Loucy (cell line): ENCODE data around the gene HSPA12B.

ENCODE experiments used
- H2AFZ ChIP-seq: fragments of 200-600 bp; sonication (generic); 2 replicates; pipeline ENCODE4 v1.6.0; 2016; ENCODE audit warnings: antibody characterized with exemption, mild to moderate bottlenecking, low read length, moderate library complexity
- H3F3A ChIP-seq: fragments of 200-600 bp; 2 replicates; pipeline ENCODE4 v1.6.0; 2016; ENCODE audit warnings: antibody characterized with exemption, low read depth, mild to moderate bottlenecking
- H3K27me3 ChIP-seq: fragments of 200-600 bp; sonication (generic); 2 replicates; pipeline ENCODE4 v1.6.1; 2014; ENCODE audit warnings: low read length, mild to moderate bottlenecking; ENCODE audit not compliant: insufficient read depth, poor library complexity, severe bottlenecking
- H3K36me3 ChIP-seq: fragments of 200-600 bp; sonication (generic); 2 replicates; pipeline ENCODE4 v1.6.1; 2016; ENCODE audit warnings: low read length; ENCODE audit not compliant: insufficient read depth
- H3K4me1 ChIP-seq: fragments of 200-600 bp; sonication (generic); 2 replicates; pipeline ENCODE4 v1.5.1; 2014; ENCODE audit warnings: low read length, mild to moderate bottlenecking; ENCODE audit not compliant: insufficient read depth, poor library complexity, severe bottlenecking
- H3K4me2 ChIP-seq: fragments of 200-600 bp; sonication (generic); 2 replicates; pipeline ENCODE4 v1.6.0; 2014; ENCODE audit warnings: antibody characterized with exemption, low read length, low read depth, mild to moderate bottlenecking; ENCODE audit not compliant: poor library complexity, severe bottlenecking
- H3K4me3 ChIP-seq: fragments of 200-600 bp; sonication (generic); 2 replicates; pipeline ENCODE4 v1.5.1; 2014; ENCODE audit warnings: low read length, mild to moderate bottlenecking, mixed read lengths; ENCODE audit not compliant: poor library complexity, severe bottlenecking
- H3K79me2 ChIP-seq: fragments of 200-600 bp; sonication (generic); 2 replicates; pipeline ENCODE4 v1.6.1; 2014; ENCODE audit warnings: low read length; ENCODE audit not compliant: insufficient read depth
- H3K9ac ChIP-seq: fragments of 200-600 bp; sonication (generic); 2 replicates; pipeline ENCODE4 v1.6.0; 2014; ENCODE audit warnings: mild to moderate bottlenecking, low read depth, low read length, moderate library complexity; ENCODE audit not compliant: poor library complexity, severe bottlenecking
- H3K9me2 ChIP-seq: fragments of 200-600 bp; sonication (generic); replicated peaks from 2 replicates; pipeline ENCODE4 v1.6.1; 2016; ENCODE audit warnings: low read depth, low read length, mixed read lengths
- H3K9me3 ChIP-seq: fragments of 200-600 bp; sonication (generic); 2 replicates; pipeline ENCODE4 v1.6.1; 2014; ENCODE audit warnings: mild to moderate bottlenecking, antibody characterized with exemption, low read length, low read depth; ENCODE audit not compliant: insufficient read depth
- H4K20me1 ChIP-seq: fragments of 200-600 bp; sonication (generic); 2 replicates; pipeline ENCODE4 v1.6.0; 2014; ENCODE audit warnings: antibody characterized with exemption, low read length, mild to moderate bottlenecking; ENCODE audit not compliant: insufficient read depth, poor library complexity, severe bottlenecking
- CTCF ChIP-seq: fragments of 200-600 bp; sonication (generic); conservative IDR thresholded peaks from 2 replicates; pipeline ENCODE4 v1.5.1; 2014; ENCODE audit warnings: mild to moderate bottlenecking, antibody characterized with exemption, low read length
- EZH2phosphoT487 ChIP-seq: fragments of 200-600 bp; IDR thresholded peaks from 2 replicates; pipeline ENCODE4 v1.6.1; 2018; ENCODE audit warnings: antibody characterized with exemption, mild to moderate bottlenecking, moderate library complexity, borderline replicate concordance

HSPA12B gene

GRCh38 chr20:3765171-3765882 is 32.8 kb downstream of the HSPA12B start:
- Histone ChIP-seq H3K36me3 (no peaks in the 10 kb centered on the region), H3K4me2 (peak overlapping the region; percentile 99), H3K9me3 (no peaks in the 10 kb centered on the region), H3K9ac (peak overlapping the region; percentile 87), H2AFZ (no peak overlapping the region), H3F3A (no peaks in the 10 kb centered on the region), H3K27me3 (no peaks in the 10 kb centered on the region), H3K79me2 (peaks cover 14% of the 10 kb centered on the region; the same call in 1 of the 2 replicates), H4K20me1 (no peaks in the 10 kb centered on the region), H3K4me1 (peaks cover 40% of the 10 kb centered on the region), H3K9me2 (no peaks in the 10 kb centered on the region), H3K4me3 (peak overlapping the region; percentile 20)
- TF ChIP-seq EZH2phosphoT487 (no peak), CTCF (no peak)

- Histone ChIP-seq H3F3A (no peaks in the 10 kb centered on the region), H3K36me3 (no peaks in the 10 kb centered on the region), H3K9ac (peak overlapping the region; percentile 87), H3K4me3 (peak overlapping the region; percentile 81), H3K27me3 (no peaks in the 10 kb centered on the region), H3K9me3 (no peaks in the 10 kb centered on the region), H3K4me1 (peaks cover 40% of the 10 kb centered on the region), H3K79me2 (peaks cover 14% of the 10 kb centered on the region; the same call in 1 of the 2 replicates), H3K9me2 (no peaks in the 10 kb centered on the region), H3K4me2 (peak overlapping the region; percentile 99), H2AFZ (no peak overlapping the region), H4K20me1 (no peaks in the 10 kb centered on the region)
- no peak for TF ChIP-seq EZH2phosphoT487
- TF ChIP-seq CTCF, result no peak
These were observed 34.1 kb downstream of the HSPA12B start for GRCh38 chr20:3766422-3767109.

- Histone ChIP-seq H4K20me1 (no peaks in the 10 kb centered on the region), H2AFZ (peak overlapping the region; percentile 96), H3K4me1 (peaks cover 40% of the 10 kb centered on the region), H3K9me2 (no peaks in the 10 kb centered on the region), H3K9ac (peak overlapping the region; percentile 87), H3K4me3 (peak overlapping the region; percentile 81), H3K9me3 (no peaks in the 10 kb centered on the region), H3K27me3 (no peaks in the 10 kb centered on the region), H3K36me3 (no peaks in the 10 kb centered on the region), H3K79me2 (peaks cover 14% of the 10 kb centered on the region; the same call in 1 of the 2 replicates), H3K4me2 (peak overlapping the region; percentile 99), H3F3A (no peaks in the 10 kb centered on the region)
- no peak for TF ChIP-seq EZH2phosphoT487
- TF ChIP-seq CTCF, result no peak
These were observed 34.6 kb downstream of the HSPA12B start for GRCh38 chr20:3767110-3767426.
